Astrocyte of the hippocampus (primary cell): ENCODE data around the gene DENND4C.
A peak's percentile ranks its signal among the peaks of the same experiment; 100 is the strongest.
"Not testable (repeated sequence)": the region's sequence is repeated elsewhere in the genome, so short reads cannot be mapped to it uniquely, and the experiment has no call there.

ENCODE experiments used
- DNase-seq: peaks from one replicate; pipeline ENCODE4 v3.0.0; 2011; ENCODE audit warnings: low read depth, low spot score

Gene DENND4C

DNA sequence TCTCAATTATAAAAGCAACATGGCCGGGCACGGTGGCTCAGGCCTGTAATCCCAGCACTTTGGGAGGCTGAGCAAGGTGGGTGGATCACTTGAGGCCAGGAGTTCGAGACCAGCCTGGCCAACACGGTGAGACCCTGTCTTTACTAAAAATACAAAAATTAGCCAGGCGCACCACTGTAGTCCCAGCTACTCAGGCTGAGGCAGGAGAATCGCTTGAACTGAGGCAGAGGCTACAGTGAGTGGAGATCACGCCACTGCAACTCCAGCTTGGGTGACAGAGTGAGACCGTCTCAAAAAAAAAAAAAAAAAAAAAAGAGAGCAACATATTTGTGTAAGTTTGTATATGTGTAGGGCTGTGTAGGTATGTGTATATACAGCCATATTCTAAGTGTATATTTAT lies 142.1 kb downstream of the DENND4C start:
- no peak for DNase-seq

DNA sequence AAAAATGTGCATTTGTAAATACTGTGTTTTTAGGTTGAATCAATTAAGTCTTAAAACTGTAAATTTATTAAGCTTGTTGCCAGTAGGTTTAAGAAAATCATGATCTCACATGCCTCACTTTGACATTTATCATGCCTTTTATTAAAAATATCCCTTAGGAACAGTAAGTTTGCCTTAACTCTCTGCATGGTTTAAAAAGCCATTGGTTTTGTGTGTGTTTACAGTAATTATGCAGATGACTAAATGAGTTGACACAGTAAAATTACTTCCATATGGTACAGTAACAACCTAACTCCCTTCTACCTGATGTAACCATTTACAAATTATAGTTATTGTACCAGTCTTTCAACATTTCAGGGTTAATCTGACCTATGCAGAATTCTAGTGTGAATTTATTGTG lies 143.0 kb downstream of the DENND4C start:
- no peak for DNase-seq

- DNase-seq, result peak; percentile 33
Measured at GRCh38 chr9:19375538-19375937, 145.0 kb downstream of the DENND4C start.

DNA sequence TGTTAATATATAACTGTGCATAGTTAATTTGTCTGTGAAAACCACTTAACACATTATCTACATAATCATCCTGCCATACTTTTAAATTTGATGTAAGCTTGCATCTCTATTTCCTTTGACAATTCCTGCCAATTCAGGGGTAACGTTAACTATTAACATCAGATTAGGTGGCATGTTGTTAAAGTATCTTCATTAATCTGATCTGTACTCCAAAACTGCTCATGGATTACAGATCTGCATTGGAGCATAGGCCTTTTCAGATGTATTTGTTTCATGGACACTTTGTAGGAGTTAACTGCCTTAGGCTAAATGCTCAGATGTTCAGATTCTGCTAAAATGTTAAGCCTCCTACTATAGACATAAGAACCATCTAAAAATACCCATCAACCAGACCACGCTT lies 146.4 kb downstream of the DENND4C start:
- DNase-seq, result no peak

DNA sequence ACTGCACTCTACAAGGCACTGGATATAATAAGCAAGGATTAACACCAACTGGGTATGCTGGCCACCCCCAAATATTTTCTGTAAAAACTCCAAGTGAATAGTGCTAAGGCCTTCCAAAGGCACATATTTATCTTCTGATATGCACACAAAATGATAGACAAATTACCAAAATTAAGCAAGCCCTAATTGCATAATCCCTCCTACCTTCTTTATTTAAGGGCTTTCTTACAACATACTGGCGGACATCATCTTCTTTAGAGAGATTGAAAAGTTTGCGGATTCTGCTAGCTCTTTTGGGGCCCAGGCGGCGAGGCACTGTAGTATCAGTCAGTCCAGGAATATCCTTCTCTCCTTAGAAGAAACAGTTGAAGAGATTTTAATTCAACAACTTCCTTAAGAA lies 147.7 kb downstream of the DENND4C start:
- no peak for DNase-seq

- DNase-seq, result no peak
Measured at GRCh38 chr9:19378647-19379046, 148.2 kb downstream of the DENND4C start.

DNA sequence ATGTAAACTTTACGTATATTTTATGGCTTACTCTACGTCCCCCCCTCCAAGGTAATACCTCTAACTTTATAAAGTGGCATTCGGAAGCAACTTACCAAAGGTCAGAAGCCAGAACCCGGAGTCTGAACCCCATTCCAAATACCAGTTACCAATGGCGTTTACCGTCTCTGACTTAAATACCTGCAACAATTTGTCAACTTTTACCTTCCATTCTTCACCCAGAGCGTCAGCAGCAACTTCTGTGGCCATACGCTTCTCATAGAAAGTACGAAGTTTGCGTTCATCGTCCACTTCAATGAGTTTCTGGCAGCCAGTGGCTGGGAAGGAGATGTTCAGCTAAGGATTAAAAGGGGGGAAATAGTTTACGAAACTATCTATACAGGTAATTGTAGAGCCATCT lies 148.8 kb downstream of the DENND4C start:
- peak; percentile 28 for DNase-seq

- DNase-seq, result no peak
Measured at GRCh38 chr9:19379697-19380046, 149.2 kb downstream of the DENND4C start.

DNA sequence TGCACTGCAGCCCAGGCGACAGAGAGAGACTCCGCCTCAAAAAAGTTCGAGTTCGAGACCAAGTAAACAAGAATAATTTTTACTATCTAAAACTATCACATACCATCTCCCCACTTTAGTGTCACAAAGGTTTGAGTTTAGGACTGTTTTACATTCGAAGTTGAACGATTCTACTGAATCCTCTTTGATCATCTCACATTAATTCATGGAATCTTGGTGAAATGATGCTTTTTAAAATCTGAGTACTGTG lies 150.3 kb downstream of the DENND4C start:
- no peak for DNase-seq

- DNase-seq, result no peak
Measured at GRCh38 chr9:19381656-19382055, 151.2 kb downstream of the DENND4C start.

DNA sequence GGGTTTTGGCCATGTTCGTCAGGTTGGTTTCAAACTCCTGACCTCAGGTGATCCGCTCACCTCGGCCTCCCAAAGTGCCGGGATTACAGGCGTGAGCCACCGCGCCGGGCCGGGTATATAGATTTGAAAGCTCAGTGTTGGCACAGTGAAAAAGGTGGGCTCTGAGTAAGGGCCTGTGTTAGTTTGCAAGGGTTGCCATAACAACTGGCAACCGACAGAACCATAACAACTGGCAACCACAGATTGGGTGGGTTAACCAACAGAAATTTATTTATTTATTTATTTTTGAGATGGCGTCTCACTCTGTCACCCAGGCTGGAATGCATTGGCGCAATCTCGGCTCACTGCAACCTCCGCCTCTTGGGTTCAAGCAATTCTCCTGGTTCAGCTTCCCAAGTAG lies 154.7 kb downstream of the DENND4C start:
- not testable (repeated sequence) for DNase-seq

DNA sequence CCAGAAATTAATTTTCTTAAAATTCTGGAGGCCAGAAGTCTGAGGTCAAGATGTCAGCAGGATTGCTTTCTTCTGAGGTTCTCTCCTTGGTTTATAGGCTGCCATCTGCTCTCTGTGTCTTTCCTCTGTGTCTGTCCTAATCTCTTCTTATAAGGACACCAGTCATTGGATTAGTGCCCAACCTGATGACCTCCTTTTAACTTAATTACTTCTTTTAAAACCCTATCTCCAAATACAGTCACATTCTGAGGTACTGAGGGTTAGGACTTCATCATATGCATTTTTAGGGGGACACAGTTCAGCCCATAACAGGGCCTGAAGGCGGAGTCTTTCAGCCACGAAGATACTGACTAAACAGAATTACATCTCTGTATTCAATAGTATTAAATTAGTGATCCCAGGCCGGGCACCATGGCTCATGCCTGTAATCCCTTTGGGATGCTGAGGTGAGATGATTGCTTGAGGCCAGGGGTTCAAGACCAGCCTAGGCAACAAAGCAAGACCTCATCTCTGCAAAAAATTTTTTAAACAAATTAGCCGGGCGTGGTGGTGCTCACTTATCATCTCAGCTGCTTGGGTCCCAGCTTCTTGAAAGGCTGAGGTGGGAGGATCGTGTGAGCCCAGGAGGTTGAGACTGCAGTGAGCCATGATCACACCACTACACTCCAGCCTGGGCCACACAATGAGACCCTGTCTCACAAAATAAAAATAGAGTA lies 155.5 kb downstream of the DENND4C start:
- DNase-seq, result no peak

- no peak for DNase-seq
Measured at GRCh38 chr9:19386502-19387044, 156.1 kb downstream of the DENND4C start.

DNA sequence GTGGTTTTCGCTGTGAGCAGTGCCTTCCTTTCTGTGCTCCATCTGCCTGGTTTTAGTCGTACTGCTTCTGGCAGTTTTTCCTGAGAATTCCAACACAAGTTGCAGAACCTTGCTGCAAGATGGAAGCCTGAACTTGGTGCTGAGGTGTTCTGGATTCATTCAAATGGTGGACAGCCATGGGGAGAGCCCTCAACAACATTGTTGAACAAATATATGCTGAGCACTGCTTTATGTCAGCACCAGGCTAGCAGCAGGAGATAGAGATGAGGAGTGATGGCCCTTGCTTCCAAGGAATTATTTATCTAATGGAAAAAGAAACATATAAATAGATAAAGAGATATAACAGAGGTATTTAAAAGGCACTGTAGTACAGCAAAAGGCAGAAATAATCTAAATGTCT lies 156.8 kb downstream of the DENND4C start:
- no peak for DNase-seq

DNA sequence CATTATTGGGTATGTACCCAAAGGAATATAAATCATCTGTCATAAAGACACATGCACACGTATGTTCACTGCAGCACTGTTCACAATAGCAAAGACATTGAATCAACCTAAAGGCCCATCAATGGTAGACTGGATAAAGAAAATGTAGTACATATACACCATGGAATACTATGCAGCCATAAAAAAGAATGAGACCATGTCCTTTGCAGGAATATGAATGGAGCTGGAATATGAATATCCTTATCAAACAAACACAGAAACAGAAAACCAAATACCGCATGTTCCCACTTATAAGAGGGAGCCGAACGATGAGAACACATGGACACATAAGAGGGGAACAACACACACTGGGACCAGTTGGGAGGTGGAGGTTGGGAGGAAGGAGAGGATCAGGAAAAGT lies 159.0 kb downstream of the DENND4C start:
- not testable (repeated sequence) for DNase-seq

DNA sequence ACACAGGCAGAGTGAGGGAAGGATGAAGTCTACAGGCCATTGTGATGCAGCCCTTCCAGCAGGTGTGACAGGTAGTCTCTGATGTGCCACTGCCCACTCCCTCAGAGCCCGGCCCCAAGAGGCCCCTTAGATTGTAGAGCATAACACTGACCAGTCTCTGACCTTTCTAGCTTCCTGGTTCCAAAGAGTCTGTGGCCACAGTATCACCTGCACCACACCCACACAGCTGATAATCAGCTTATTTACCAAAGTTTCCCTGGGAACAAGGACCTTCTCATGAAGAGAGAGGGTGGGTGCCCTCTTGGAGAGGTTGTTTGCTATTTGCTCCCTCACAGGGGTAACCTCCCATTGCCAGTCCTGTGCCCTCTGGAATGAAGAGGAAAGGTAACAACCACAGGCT lies 167.4 kb downstream of the DENND4C start:
- no peak for DNase-seq

- not testable (repeated sequence) for DNase-seq
Measured at GRCh38 chr9:19403231-19403630, 172.7 kb downstream of the DENND4C start.

DNA sequence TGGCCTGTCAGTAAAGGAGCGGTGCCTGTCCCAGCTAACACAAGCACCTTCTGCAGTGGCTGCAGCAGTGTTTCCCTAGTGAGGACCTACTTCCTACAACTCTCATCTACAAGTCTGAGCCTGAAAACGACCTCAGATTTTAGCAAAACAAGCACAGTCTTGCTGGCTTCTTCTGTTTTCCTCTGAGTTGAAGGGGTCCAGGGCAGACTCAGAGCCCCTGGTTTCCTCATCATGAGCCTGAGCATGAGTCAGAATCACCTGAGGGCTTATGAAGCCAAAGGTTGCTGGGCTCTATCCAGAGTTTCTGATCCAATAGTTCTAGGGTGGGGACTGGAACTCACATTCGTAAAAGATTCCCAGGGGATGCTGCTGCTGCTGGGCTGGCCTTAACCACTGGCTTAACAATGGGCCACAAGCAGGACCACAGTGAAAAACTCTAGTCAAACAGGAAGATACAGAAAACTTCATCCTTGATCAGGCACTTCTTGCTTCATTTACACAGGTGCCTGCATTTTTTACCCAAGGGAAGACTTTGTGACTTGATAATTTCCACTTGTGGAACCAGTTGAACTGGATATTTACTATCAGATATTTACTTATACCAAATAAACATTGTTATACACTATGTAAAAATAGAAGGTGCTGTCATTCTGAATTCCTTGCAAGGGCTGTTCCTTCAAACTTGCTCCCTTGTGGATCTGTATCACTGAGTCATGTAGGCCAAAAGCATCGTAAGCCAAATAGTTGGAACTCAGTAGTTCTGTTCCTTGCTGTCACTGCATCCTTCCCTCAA lies 174.0 kb downstream of the DENND4C start:
- no peak for DNase-seq

DNA sequence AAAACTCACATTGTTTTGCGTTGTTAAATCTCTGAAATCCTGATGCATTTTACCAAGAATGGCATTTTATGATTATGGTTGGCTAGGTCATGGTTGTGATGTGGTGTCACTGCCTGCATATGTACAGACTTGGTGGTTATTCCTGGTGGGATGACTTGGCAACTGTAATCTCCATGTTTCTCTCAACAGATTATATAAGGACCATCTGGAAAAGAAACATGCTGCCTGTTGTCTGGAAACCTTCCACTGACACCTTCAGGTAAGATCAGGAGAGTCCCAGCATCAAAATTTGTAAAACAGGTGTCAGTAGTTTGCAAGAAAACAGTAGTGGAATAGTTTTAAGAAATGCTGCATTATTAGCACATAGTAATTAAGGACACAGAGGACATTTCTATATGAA lies 175.3 kb downstream of the DENND4C start:
- no peak for DNase-seq

- no peak for DNase-seq
Measured at GRCh38 chr9:19408316-19408692, 177.8 kb downstream of the DENND4C start.

DNA sequence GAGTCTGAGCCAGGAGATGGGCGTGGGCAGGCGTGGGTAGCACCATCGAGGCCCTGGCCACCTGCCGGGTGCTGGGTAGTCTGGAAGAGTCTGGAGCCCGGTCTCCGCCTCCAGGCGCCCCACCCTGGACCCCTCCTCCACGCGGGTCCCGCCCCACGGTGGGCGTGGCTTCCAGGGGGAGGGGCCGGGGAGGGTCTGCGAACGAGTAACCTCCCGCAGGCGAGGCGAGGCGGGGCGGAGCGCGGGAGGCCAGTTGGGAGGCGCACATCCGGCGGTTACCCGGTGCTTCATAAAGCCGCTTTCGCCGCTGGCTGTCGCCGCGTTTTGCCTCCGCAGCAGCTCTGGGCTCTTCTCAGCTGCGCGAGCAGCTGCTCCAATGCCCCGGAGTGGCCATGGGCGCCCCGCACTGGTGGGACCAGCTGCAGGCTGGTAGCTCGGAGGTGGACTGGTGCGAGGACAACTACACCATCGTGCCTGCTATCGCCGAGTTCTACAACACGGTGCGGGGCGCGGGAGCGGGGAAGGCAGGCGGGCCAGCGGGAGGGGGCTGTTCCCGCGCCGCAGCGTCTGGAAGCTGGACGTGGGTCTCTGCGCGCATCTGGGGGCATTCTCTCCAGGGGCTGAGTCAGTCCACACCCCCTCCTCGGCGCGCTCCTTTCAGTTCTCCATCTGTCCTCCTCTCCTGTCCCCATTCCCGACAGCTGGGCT lies 178.4 kb downstream of the DENND4C start, which contains the start of gene ACER2:
Gene ACER2, plus strand, starts transcription at position 317 of the 708 bp plus-strand sequence. Its CDS starts 76 bp downstream, at position 393.
- DNase-seq, result peak; percentile 97

DNA sequence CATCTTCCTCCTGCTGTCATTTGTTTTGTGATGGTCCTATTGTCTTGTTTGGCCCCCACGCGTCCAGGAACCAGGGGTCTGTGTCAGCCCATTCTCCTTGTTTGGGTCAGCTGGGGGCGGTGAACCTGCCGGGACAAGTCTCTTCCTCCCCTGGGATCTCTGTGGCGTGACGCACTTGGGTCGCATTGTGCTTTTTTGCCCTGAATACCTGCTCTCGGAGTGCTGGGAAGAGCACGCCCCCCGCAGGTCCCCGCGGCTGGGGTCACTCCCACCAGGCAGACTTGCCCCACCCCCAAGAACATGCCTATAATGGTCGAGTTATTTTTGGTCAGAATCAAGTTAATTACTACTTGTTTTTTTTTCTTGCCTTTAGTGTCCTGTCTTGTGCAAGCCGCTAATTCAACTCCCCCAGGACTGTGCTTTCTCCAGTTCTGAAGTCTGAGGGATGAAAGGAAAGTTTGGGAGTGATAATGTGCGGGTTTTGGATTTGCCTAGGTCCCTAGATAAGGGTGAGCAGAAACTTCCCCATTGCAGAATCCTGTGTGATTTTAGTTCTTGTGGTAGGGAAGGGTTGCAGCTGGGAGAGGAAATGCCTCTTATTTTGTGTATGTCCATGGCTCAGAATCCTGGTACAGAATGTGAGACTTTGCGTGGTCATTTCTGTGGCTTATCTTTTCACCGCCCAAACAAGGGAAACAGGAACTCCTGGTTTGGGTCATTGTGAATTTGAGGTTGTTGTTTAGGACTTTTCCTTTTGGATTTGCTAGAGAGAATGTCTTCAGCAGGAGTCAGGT lies 179.1 kb downstream of the DENND4C start:
- DNase-seq, result peak; percentile 42
